ENCODE data around the gene LIMS2. TPM values are rescaled to one million over a fixed set of nuclear protein-coding genes. Genes with fewer than 3 reads are reported as not detected.

LIMS2 gene
- total RNA-seq, 2 donors from 2014 or later = 9.6 to 21.4 TPM

- H3K9me3 ChIP-seq = no peaks in the 10 kb centered on the region
- 39 to 77% methylated on average over 3 to 5 of the region's 5 CpGs for WGBS, 2 donors
- no peak overlapping the region for H3K4me3 ChIP-seq
- no peaks in the 10 kb centered on the region for H3K36me3 ChIP-seq (replicated peaks in 1 of 2; ENCODE audit: insufficient read depth in 1 of 2, low read depth in 2 of 2)
- DNase-seq (peak in 1 of 4 donors; percentile 7), ATAC-seq (no peak)
- no peaks in the 10 kb centered on the region for H3K27me3 ChIP-seq
- no peak overlapping the region for H3K27ac ChIP-seq
- TF ChIP-seq POLR2A (IDR thresholded peaks at IDR 0.05) (no peak), CTCF (IDR thresholded peaks at IDR 0.05) (no peak)
- intact Hi-C loops (cut with DNase I) = no loop called here
- no peaks in the 10 kb centered on the region for H3K4me1 ChIP-seq
Measured at GRCh38 chr2:127624320-127624755, 51.0 kb downstream of the LIMS2 start.

GRCh38 chr2:127623388-127624319 lies 51.7 kb downstream of the LIMS2 start:
- Histone ChIP-seq H3K27me3 (no peaks in the 10 kb centered on the region), H3K27ac (no peak overlapping the region), H3K9me3 (no peaks in the 10 kb centered on the region), H3K4me3 (no peak overlapping the region), H3K36me3 (replicated peaks in 1 of 2; ENCODE audit: insufficient read depth in 1 of 2, low read depth in 2 of 2) (no peaks in the 10 kb centered on the region), H3K4me1 (no peaks in the 10 kb centered on the region)
- TF ChIP-seq POLR2A (IDR thresholded peaks at IDR 0.05) (no peak), CTCF (IDR thresholded peaks at IDR 0.05) (no peak)
- ATAC-seq = no peak
- DNase-seq = peak in 3 of 4 donors; percentile 3 to 7 (median 7)
- intact Hi-C loops (cut with DNase I) = no loop called here
- WGBS, 2 donors = 79 to 83% methylated on average over 14 to 38 of the region's 38 CpGs

GRCh38 chr2:127622561-127623387 lies 52.6 kb downstream of the LIMS2 start:
- intact Hi-C loops (cut with DNase I) = no loop called here
- H3K27me3 ChIP-seq = no peaks in the 10 kb centered on the region
- no peaks in the 10 kb centered on the region for H3K9me3 ChIP-seq
- TF ChIP-seq POLR2A (IDR thresholded peaks at IDR 0.05) = no peak
- TF ChIP-seq CTCF (IDR thresholded peaks at IDR 0.05) = no peak
- DNase-seq (peak in 3 of 4 donors; percentile 2 to 10 (median 4)), ATAC-seq (no peak)
- no peak overlapping the region for H3K4me3 ChIP-seq
- 74 to 80% methylated on average over 16 to 21 of the region's 21 CpGs for WGBS, 2 donors
- H3K4me1 ChIP-seq = no peaks in the 10 kb centered on the region
- no peak overlapping the region for H3K27ac ChIP-seq
- H3K36me3 ChIP-seq (replicated peaks in 1 of 2; ENCODE audit: insufficient read depth in 1 of 2, low read depth in 2 of 2) = no peaks in the 10 kb centered on the region

DNA sequence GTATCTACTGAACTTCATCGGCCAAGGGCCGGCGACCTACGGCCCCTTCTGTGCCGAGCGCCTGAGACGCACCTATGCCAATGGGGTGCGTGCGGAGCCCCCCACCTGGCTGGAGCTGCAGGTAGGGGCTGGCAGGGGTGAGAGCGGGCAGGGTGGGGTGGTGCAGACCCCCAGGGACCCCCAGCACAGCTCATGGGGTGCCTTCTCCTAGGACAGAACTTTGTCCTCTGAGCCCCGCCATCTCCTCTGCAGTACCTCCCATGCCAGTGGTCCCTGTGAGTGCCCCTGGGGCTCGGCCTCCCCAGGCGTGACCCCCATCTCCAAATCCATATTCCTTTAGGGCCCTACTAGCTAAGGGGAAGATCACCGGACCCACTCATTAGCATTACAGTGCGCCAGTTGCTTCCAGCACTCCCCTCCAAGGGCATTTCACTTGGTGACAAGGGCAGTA lies 53.3 kb downstream of the LIMS2 start:
- Histone ChIP-seq H3K4me3 (no peak overlapping the region), H3K36me3 (replicated peaks in 1 of 2; ENCODE audit: insufficient read depth in 1 of 2, low read depth in 2 of 2) (no peaks in the 10 kb centered on the region), H3K27me3 (no peaks in the 10 kb centered on the region), H3K27ac (no peak overlapping the region), H3K9me3 (no peaks in the 10 kb centered on the region), H3K4me1 (no peaks in the 10 kb centered on the region)
- TF ChIP-seq POLR2A (IDR thresholded peaks at IDR 0.05) (no peak), CTCF (IDR thresholded peaks at IDR 0.05) (no peak)
- intact Hi-C loops (cut with DNase I) = no loop called here
- 93 to 95% methylated on average over 14 to 15 of the region's 15 CpGs for WGBS, 2 donors
- ATAC-seq (no peak), DNase-seq (peak in 3 of 4 donors; percentile 3 to 8 (median 6))

All from body of pancreas (tissue), 4 donors.